H1 (cell line): ENCODE measurements around the gene CSE1L. TPM values are rescaled to one million over a fixed set of nuclear protein-coding genes. Genes with fewer than 3 reads are reported as not detected.

Source experiments
- CTCF ChIA-PET: fragments of 300-600 bp; sonication (Branson Sonifier 250); formaldehyde crosslinking; loops from one replicate; lab custom pipeline; 2021; ENCODE audit not compliant: partially characterized antibody; lab: Charles Lee
- POLR2A ChIA-PET: fragments of 300-600 bp; sonication (Branson Sonifier 250); formaldehyde crosslinking; loops from one replicate; lab custom pipeline; 2021; ENCODE audit warnings: inconsistent platforms; ENCODE audit not compliant: partially characterized antibody; lab: Charles Lee
- DNase-seq, 2 experiments: peaks; one replicate each; pipeline versions ENCODE4 v3.0.0 to v3.0.0-alpha.2; 2010 to 2022; ENCODE audit warnings: low spot score in 2 of 2, low read depth in 1 of 2, mixed read lengths in 1 of 2
- FAIRE-seq: peaks from 2 replicates; lab custom pipeline; 2011; peaks lifted over from hg19 to GRCh38; lab: Jason Lieb, UNC
- H2AFZ ChIP-seq: 2 replicates; pipeline ENCODE4 v1.8.1; 2012; ENCODE audit warnings: low read length, inconsistent platforms
- H2AK5ac ChIP-seq: 2 replicates; pipeline ENCODE4 v1.6.1; 2013; ENCODE audit warnings: low read depth, low read length
- H2BK120ac ChIP-seq: replicated peaks from 2 replicates; pipeline ENCODE3; 2013; ENCODE audit warnings: low read depth, low read length, inconsistent platforms
- H2BK12ac ChIP-seq: 2 replicates; pipeline ENCODE4 v1.6.1; 2013; ENCODE audit warnings: low read depth, low read length
- H2BK15ac ChIP-seq: 2 replicates; pipeline ENCODE4 v1.6.1; 2013; ENCODE audit warnings: low read length
- H2BK20ac ChIP-seq: 2 replicates; pipeline ENCODE4 v1.6.1; 2013; ENCODE audit warnings: low read length
- H2BK5ac ChIP-seq: 2 replicates; pipeline ENCODE4 v1.6.1; 2013; ENCODE audit warnings: low read depth, low read length
- H3K14ac ChIP-seq: 2 replicates; pipeline ENCODE4 v1.6.1; 2013; ENCODE audit warnings: inconsistent platforms; ENCODE audit not compliant: insufficient read length
- H3K18ac ChIP-seq: 2 replicates; pipeline ENCODE4 v1.6.1; 2013; ENCODE audit warnings: low read length; ENCODE audit errors: extremely low read depth
- H3K23ac ChIP-seq: 2 replicates; pipeline ENCODE4 v1.6.1; 2013; ENCODE audit warnings: inconsistent platforms; ENCODE audit not compliant: insufficient read length
- H3K23me2 ChIP-seq: 2 replicates; pipeline ENCODE4 v1.6.1; 2013; ENCODE audit warnings: low read depth, low read length
- H3K27ac ChIP-seq: 2 replicates; pipeline ENCODE4 v1.6.1; 2011; ENCODE audit warnings: low read depth, low read length, inconsistent platforms
- H3K27me3 ChIP-seq, 4 experiments: replicated peaks in 1 of 4; 1 replicate in 1 of 4; 2 replicates in 3 of 4; pipeline versions ENCODE4 v1.6.1 to v1.8.1; 2011 to 2013; ENCODE audit warnings: low read length in 3 of 4, mild to moderate bottlenecking in 3 of 4, inconsistent platforms in 2 of 4, mixed read lengths in 2 of 4, moderate library complexity in 1 of 4; ENCODE audit not compliant: control insufficient read depth in 3 of 4, insufficient read depth in 3 of 4; ENCODE audit errors: extremely low read depth in 1 of 4
- H3K36me3 ChIP-seq, 4 experiments: 2 replicates each; pipeline versions ENCODE4 v1.6.1 to v1.8.1; 2011 to 2013; ENCODE audit warnings: mild to moderate bottlenecking in 4 of 4, low read length in 3 of 4, moderate library complexity in 2 of 4, control low read depth in 1 of 4, inconsistent platforms in 1 of 4; ENCODE audit not compliant: insufficient read depth in 4 of 4, control insufficient read depth in 2 of 4
- H3K4ac ChIP-seq: replicated peaks from 2 replicates; pipeline ENCODE3; 2013; ENCODE audit warnings: low read length, low read depth, mixed read lengths, inconsistent platforms; ENCODE audit not compliant: insufficient read length
- H3K4me1 ChIP-seq, 4 experiments: replicated peaks in 1 of 4; 1 replicate in 1 of 4; 2 replicates in 3 of 4; pipeline versions ENCODE4 v1.6.1 to v1.8.1; 2011 to 2013; ENCODE audit warnings: low read length in 3 of 4, inconsistent platforms in 2 of 4, mixed read lengths in 1 of 4; ENCODE audit not compliant: insufficient read depth in 4 of 4, control insufficient read depth in 3 of 4
- H3K4me2 ChIP-seq, 2 experiments: 2 replicates each; pipeline versions ENCODE4 v1.6.1 to v1.8.1; 2011 to 2013; ENCODE audit warnings: low read depth in 2 of 2, low read length in 2 of 2, control low read depth in 1 of 2, inconsistent platforms in 1 of 2, mild to moderate bottlenecking in 1 of 2; ENCODE audit not compliant: insufficient read depth in 1 of 2
- H3K4me3 ChIP-seq, 4 experiments: fragments of 200-600, 300-600 bp in 1 of 4; sonication (generic), shearing (Covaris generic), sonication (Bioruptor Twin) in 1 of 4; 2 replicates each; pipeline versions ENCODE4 v1.5.1 to v1.8.1; 2011 to 2016; ENCODE audit warnings: low read length in 4 of 4, low read depth in 3 of 4, control low read depth in 2 of 4, inconsistent platforms in 2 of 4, mild to moderate bottlenecking in 2 of 4, mixed read lengths in 1 of 4, moderate library complexity in 1 of 4; ENCODE audit not compliant: insufficient read depth in 2 of 4; ENCODE audit errors: extremely low read depth in 1 of 4
- H3K56ac ChIP-seq: replicated peaks from 2 replicates; pipeline ENCODE3; 2013; ENCODE audit warnings: low read depth, mild to moderate bottlenecking, mixed read lengths, low read length, inconsistent platforms; ENCODE audit not compliant: insufficient read length
- H3K79me1 ChIP-seq: 2 replicates; pipeline ENCODE4 v1.6.1; 2013; ENCODE audit warnings: low read depth, low read length, control low read depth
- H3K79me2 ChIP-seq, 2 experiments: 2 replicates each; pipeline versions ENCODE4 v1.6.1 to v1.8.1; 2012 to 2013; ENCODE audit warnings: low read length in 2 of 2, mild to moderate bottlenecking in 2 of 2, inconsistent platforms in 1 of 2; ENCODE audit not compliant: insufficient read depth in 2 of 2, control insufficient read depth in 1 of 2
- H3K9ac ChIP-seq, 4 experiments: replicated peaks in 1 of 4; 1 replicate in 1 of 4; 2 replicates in 3 of 4; pipeline versions ENCODE4 v1.6.1 to v1.8.1; 2011 to 2013; ENCODE audit warnings: low read depth in 3 of 4, low read length in 3 of 4, control low read depth in 2 of 4, mild to moderate bottlenecking in 2 of 4, moderate library complexity in 2 of 4, inconsistent platforms in 1 of 4; ENCODE audit errors: extremely low read depth in 1 of 4
- H3K9me3 ChIP-seq, 2 experiments: 2 replicates each; pipeline versions ENCODE4 v1.6.1 to v1.8.1; 2012 to 2013; ENCODE audit warnings: mild to moderate bottlenecking in 2 of 2, moderate library complexity in 2 of 2, control low read depth in 1 of 2, inconsistent platforms in 1 of 2, low read depth in 1 of 2, low read length in 1 of 2, mixed read lengths in 1 of 2; ENCODE audit not compliant: insufficient read depth in 2 of 2
- H4K20me1 ChIP-seq, 2 experiments: replicated peaks in 1 of 2; 2 replicates each; pipeline versions ENCODE3 to v1.8.1; 2011 to 2013; ENCODE audit warnings: inconsistent platforms in 2 of 2, low read length in 2 of 2, mild to moderate bottlenecking in 1 of 2; ENCODE audit not compliant: insufficient read depth in 2 of 2, control insufficient read depth in 1 of 2
- H4K5ac ChIP-seq: 2 replicates; pipeline ENCODE4 v1.6.1; 2013; ENCODE audit warnings: low read length, low read depth, mixed read lengths, inconsistent platforms; ENCODE audit not compliant: insufficient read length
- H4K8ac ChIP-seq: 2 replicates; pipeline ENCODE4 v1.8.0; 2013; ENCODE audit warnings: mild to moderate bottlenecking, moderate library complexity, low read length, inconsistent platforms; ENCODE audit not compliant: insufficient read depth; ENCODE audit errors: extremely low read depth
- H4K91ac ChIP-seq: replicated peaks from 2 replicates; pipeline ENCODE3; 2013; ENCODE audit warnings: low read length, mixed read lengths, inconsistent platforms; ENCODE audit not compliant: insufficient read length
- HDAC6 ChIP-seq: IDR thresholded peaks from one replicate; pipeline ENCODE4 v1.7.1; 2012; ENCODE audit warnings: low read depth, mild to moderate bottlenecking, inconsistent platforms, low read length, moderate library complexity
- RBBP5 ChIP-seq: IDR thresholded peaks from 2 replicates; pipeline ENCODE4 v1.7.1; 2012; ENCODE audit warnings: low read depth, mild to moderate bottlenecking, inconsistent platforms, low read length, moderate library complexity, borderline replicate concordance
- TCF12 ChIP-seq: IDR thresholded peaks from 2 replicates; pipeline ENCODE4 v1.6.1; 2011; ENCODE audit warnings: low read depth, mild to moderate bottlenecking, low read length
- WGBS, 2 experiments: shearing (Covaris generic) in 1 of 2; methylation state at CpG; one replicate each; pipeline versions ENCODE4 v1.1.6 to v1.1.7; 2013 to 2015; ENCODE audit warnings: low lambda C conversion rate in 2 of 2, mixed read lengths in 2 of 2, inconsistent platforms in 1 of 2, low coverage in 1 of 2, missing lambda C conversion rate in 1 of 2; ENCODE audit not compliant: insufficient replicate concordance in 2 of 2, insufficient coverage in 1 of 2, insufficient read length in 1 of 2; ENCODE audit errors: extremely low coverage in 1 of 2, missing lambda C conversion rate in 1 of 2; 5-methylcytosine and 5-hydroxymethylcytosine counted together
- polyA plus RNA-seq, 7 experiments: library from polyadenylated mRNA; depleted of rRNA in 3 of 7; stranded (reverse) in 5 of 7; unstranded in 2 of 7; fragments of >200 nt in 5 of 7; fragments of 200-250 nt in 2 of 7; gene quantifications; 1 replicate in 5 of 7; 2 replicates in 1 of 7; 4 replicates in 1 of 7; pipeline versions ENCODE4 v1.2.1 to v1.2.3, GENCODE V29; 2011 to 2013; ENCODE audit warnings: missing spikeins in 2 of 7, mixed read lengths in 2 of 7
- total RNA-seq: library from RNA; stranded (reverse); fragmentation: NEBNext Ultra II Directional; extraction: Animal tissue kit (Norgen Biotek cat#: 25700); gene quantifications from 2 replicates; pipeline ENCODE4 v1.2.1, GENCODE V29; 2021

CSE1L gene
- total and polyA plus RNA-seq, 2 of the 8 experiments (the other 6 are each of a cell fraction or from before 2014, with no cell fraction given) = 94.1 to 269 TPM

DNA sequence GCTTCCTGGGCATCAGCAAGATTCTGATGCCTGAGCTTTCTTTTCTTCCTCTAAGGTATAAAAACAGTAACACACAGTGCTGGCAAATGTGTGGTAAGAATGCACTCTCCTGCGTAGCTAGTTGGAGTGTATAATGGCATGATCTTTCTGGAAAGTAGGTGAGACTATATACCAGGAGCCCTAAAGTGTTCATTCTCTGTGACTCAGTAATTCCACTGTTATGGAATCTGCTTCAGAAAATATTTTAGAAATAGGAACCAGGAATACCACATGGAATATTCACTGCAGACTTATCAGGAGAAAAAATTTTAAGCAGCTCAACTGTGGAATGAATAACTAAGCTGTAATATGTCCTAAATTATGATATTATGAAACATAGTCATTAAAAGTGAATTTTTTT is 16.9 kb upstream of the CSE1L start:
- Histone ChIP-seq H4K8ac (no peak overlapping the region), H2BK20ac (no peak overlapping the region), H3K4me2 (no peak overlapping the region), H3K4ac (no peak overlapping the region), H3K18ac (no peak overlapping the region), H3K23ac (no peak overlapping the region), H3K9me3 (no peaks in the 10 kb centered on the region), H3K23me2 (no peaks in the 10 kb centered on the region), H4K91ac (no peak overlapping the region), H2AFZ (no peak overlapping the region), H2BK120ac (no peak overlapping the region), H3K56ac (no peak overlapping the region), H3K9ac (no peak overlapping the region), H2AK5ac (no peak overlapping the region), H3K14ac (no peak overlapping the region), H4K20me1 (peaks cover 2% of the 10 kb centered on the region in 2 experiments), H3K36me3 (peaks cover 2 to 42% (median 23%) of the 10 kb centered on the region in 4 experiments; a peak in 5 of 8 replicates), H3K27me3 (no peaks in the 10 kb centered on the region), H2BK12ac (no peak overlapping the region), H3K4me1 (no peaks in the 10 kb centered on the region), H3K79me2 (no peaks in the 10 kb centered on the region), H4K5ac (no peak overlapping the region), H2BK5ac (no peak overlapping the region), H3K27ac (no peak overlapping the region), H3K79me1 (no peaks in the 10 kb centered on the region), H2BK15ac (no peak overlapping the region), H3K4me3 (no peak overlapping the region)
- ChIA-PET CTCF (interaction anchor here (0.6 to 3.0 kb wide), 14 partner anchors 9 to 516 kb away, joined by 3 to 27 read pairs (median 4); partner anchors contain the start of gene CSE1L), POLR2A (interaction anchor here (0.7 to 1.8 kb wide), 3 partner anchors 9 to 26 kb away, joined by 3 to 9 read pairs (median 7); no protein-coding TSS in a partner anchor)
- FAIRE-seq = no peak
- TF ChIP-seq TCF12 (no peak), HDAC6 (no peak), RBBP5 (no peak)
- DNase-seq = no peak
- 100% methylated on average over 1 of the region's 1 CpG; no CpG with 5 or more reads in 1 of the 2 experiments for WGBS, 2 experiments
